ENCODE measurements around the gene PDHX.
"Not testable (repeated sequence)": the region's sequence is repeated elsewhere in the genome, so short reads cannot be mapped to it uniquely, and the experiment has no call there.

PDHX gene

DNA sequence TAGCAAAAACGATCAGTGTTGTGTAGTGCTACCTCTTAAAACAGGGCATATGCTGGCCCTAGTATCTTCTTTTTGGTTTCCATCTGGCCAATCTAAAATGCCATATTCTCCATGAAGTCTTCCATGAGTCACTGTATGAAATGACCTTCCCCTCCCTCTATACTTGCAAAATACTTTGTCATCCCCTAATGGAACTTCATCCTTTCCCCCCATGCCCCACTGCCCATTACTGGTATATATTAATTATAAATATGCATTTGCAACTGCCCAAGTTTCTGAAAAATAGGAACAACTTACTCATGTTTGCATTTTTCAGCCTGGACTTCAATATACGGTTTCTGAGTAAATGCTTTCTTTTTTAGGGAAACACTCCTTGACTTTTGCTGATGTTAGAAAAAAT, 4.7 kb upstream of the PDHX start:
- no peak for DNase-seq (ENCODE audit: low spot score)

DNA sequence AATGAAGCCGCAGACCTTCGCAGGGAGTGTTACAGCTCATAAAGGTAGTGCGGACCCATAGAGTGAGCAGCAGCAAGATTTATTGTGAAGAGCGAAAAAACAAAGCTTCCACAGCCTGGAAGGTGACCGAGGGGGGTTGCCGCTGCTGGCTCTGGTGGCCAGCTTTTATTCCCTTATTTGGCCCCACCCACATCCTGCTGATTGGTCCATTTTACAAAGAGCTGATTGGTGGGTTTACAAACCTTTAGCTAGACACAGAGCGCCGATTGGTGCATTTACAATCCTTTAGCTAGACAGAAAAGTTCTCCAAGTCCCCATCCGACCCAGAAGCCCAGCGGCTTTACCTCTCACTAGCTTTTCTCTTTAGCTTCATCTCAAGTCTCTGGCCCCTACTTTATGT, 2.9 kb upstream of the PDHX start:
- not testable (repeated sequence) for DNase-seq (ENCODE audit: low spot score)

DNA sequence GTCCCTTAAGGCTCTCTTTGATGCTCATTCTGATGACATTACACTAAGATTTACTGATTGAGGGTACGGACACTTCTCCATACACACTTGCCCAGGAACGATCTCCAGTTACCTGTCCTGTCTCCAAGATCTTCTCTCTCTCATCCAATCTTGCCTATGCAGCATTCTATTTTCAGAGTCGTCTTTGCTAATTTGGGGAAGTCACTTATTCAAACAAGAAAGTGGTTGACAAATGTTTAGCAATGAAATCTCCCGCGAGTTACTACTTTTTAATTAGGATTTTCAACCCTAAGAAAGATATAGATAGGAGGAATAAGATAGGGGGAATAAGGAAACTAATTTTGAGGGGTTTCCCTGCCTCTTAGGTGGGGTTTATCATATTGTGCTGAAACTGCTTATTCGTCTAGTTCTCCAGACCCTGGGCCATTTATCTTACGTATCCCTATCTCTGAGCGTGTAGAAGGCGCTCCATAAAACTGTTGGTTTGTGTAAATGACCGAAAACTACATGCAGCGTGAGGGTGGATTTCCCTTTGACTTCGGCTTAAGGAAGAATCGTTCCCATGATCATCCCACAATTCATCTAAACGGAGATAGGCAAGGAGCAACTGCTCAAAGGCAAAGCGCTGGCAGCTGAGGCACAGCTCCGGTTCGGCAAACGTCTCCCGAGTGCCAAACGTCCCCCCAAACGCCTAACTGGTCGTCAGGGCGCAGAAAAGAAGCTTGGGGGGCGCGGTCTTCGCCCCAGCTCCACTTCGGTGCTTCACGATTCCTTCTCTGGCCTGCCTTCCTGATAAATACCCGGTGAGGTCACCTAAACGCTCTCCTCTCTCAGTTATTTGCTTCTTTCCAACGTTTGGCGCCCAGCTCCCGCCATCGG, 1.0 kb upstream of the PDHX start:
- DNase-seq (ENCODE audit: low spot score): peak; percentile 13

DNA sequence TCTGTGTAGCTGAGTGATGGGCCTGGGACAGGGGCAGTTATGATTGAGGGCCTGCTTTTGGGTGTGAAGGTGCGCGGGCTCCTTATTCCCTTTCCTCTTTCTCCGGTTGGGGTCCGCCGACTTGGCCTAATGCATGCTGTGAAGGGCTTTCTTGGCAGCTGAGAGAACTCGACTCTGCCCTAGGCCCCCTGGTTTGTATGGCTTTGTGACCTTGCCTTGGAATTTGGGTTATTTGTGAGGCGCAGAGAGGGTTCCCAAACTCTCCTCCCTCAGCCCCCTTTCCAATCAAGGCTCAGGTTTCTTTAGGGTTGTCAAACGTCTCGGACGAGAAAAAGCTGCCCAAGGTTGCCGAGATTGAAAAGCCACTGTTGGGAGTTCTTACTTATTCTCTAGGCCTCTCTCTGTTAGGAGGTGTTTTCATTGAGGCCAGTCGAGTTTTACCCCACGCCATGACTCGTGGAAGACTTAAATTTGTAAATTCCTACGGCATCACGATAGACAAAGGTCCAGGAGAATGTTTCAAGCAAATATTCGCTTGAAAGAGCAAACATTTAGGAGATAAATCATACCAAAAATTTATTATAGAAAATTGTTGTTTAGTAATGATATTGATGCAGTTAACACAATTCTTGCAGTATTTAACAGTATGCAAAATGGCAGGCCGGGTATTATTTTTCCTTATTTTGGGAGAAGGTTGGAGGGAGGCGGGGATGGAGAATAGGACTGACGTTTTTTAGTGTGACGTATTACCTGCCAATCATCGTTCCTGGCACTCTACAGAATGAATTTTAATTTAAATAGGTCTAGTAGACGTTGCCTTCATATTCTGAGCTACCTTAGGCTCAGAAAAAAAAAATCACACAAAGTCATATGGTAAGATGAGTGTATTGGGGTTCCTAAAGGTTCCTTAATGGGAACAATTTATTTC, 689 bp downstream of the PDHX start:
- DNase-seq (ENCODE audit: low spot score): no peak

DNA sequence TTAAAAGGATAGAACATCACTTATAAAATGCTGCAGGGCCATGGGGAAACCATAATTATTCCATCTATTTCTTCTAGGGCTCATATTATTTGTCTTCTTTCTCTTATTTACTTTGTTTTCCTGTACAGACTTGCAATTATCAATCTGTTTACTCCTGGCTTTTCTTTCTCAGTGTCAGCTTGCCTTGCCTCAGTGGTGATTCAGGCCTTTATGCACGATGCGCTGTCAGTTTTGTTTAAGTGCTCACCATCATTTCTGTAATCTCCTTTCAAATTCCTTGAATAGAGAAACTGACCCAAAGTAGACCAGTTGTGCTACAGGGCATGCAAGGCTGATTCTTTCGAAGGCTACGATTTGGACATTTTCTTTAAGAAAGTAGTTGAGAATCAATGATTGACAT, 4.7 kb downstream of the PDHX start:
- no peak for DNase-seq (ENCODE audit: low spot score)

DNA sequence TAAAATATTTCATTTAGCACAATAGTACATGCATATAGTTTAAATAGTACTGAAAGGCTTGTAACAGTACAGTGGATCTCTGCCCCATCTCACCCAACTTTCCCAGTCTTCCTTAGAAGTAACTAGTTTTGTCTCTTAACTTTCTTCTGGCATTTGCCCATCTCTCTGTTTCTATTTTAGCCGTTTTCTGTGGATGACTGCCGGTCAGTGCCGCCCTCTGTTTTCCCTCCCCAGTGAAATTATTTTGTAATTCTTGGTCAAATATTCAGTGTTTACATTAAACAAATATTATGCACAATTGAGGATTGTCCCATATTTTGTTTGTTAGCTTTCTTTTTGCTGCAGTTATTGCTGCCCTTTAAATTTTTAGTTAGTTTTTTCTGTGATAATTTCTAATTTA, 8.3 kb downstream of the PDHX start:
- DNase-seq (ENCODE audit: low spot score): no peak

DNA sequence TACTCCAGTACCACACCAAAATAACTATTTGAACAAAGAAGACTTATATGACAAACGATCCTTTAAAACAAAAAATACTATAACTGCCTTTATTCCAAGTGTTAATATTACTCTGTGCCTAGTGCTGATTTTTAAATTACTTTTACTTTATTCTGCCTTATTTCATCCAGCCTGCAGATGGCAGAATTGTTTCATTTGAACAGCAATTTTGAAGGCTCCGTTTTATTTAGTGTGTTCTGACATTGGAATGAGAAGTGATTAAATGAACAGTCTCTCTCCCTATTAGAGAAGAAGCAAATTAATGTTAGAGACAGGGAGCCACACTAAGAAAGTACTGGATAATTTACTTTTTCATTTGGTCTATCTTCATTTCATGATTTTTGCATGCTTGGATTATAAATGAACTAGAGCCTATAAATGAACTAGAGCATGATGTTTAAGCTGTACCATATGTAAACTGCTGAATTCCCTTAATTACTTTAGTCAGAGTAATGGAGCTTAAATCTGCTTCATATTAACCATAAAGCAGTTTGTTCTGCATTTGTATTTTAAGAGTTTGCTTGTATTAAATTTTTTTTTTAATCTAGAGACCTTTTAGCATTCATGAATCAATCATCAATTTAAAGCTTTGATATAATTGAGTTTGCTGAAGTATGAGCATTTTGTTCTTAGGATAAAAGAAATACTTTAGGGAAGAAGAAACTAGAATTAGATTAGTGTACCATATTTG, 9.8 kb downstream of the PDHX start:
- DNase-seq (ENCODE audit: low spot score): peak; percentile 51

DNA sequence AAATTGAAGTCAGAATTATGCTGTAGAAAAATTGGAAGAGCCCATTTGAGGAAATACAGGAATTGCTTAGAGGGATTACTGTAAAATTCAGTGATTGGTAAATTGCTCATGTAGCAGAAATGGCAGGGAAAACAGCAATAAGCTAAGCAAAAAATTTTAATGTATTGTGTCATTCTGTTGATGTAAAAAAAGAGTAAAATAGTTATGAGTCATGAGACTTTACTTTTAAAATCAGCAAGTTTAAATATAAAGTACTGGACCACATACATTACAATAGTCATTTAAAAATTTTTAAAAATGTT, 10.4 kb downstream of the PDHX start:
- no peak for DNase-seq (ENCODE audit: low spot score)

DNA sequence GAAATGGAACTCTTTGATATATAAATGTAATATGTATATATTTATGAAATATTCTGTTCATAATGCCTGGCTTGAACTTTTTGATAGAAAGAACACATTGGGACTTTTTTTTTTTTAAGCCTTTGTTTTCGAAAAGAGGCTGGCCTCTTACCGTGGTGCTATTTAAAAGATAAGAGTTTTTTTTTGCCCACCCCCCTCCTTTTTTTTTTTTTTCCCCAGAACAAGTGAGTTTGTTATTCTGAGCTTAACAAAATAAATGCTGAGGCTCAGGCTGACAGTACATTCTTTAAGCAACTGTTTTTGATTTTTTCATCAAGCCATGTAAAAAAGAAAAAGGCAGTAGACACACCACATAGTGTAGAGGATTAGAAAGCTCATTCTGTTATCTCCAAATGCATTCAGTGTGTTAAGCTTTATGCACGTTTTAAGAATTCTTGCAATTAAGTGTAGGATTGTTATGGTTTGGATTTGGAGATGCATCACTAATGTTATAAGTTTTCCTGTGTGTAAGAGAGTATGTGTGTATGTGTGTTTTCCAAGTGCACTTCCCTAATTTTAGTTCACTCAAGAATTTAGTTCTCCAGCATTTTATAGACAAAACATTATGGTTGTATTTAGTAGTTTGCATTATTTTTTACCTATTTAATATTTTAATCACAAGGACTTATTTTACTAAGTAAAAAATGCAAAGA, 12.0 kb downstream of the PDHX start:
- no peak for DNase-seq (ENCODE audit: low spot score)

DNA sequence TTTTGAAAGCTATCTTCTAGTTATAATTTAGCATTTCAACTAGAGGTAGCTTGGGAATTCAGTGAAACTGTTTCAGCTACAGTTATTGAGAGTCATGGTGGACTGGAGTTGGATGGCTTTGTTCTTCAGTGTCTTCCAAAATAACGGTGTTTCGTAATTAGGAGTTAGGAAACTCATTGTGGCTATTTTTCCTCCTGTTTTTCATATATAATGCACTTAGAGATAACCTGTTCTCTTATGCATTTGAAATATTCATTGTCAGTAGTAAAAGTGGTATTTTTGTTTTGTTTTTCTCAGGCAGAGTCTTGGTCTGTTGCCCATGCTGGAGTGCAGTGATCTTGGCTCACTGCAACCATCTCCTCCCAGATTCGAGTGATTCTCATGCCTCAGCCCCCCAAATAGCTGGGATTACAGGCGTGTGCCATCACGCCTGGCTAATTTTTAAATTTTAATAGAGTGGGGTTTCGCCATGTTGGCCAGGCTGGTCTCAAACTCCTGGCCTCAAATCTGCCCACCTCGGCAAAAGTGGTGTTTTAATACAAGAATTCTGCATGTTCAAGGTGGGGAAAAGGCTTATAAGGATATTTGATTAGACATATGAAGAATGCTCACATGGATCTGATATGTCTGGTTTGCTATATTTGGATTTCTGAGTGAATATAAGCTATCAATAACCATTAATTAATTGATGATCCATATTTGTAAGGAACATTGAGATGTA, 12.7 kb downstream of the PDHX start:
- no peak for DNase-seq (ENCODE audit: low spot score)

DNA sequence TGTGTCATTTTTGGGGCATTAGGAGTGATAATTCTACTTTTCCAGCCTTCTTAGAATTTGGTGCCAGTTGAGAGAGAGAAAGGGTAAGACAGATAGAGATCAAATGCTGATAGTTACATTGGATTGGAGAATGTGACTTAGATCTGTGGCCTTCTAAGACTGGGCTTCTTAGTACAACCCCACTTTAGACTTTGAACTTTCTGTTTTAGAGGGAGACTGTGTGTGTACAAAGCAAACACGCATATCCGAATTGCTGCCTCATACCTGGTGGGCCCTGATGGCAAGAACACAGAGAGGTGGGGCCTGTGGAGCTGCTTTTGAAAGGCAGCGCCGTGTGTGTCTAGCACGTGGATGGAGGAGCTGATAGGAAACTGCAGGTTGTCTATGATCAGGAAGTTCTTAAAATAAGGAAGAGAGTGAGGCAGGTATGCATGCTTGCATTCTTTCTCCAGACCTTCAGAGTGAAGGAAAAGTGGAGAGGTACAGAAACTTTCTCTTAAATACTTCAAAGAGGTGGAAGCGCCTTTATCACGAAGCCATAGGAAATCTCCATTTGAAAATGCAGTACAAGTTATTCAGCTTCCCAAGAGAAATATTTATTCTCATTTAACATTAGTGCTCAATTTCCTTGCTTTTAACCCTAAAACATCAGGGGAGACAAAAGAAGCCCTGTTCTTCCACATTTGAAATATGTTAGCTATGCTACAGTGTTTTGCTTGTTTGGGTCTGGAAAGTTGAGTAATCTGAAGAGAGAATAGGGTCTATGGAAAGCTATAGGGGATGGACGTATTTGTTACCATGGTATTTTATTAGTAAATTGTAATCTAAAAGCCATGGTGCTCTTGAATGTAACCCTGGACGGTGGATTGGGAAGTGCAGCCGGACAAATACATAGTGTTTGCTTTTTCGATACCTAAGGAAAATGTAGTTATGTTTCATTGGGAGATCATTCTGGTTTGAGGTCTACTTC, 13.7 kb downstream of the PDHX start:
- peak; percentile 67 for DNase-seq (ENCODE audit: low spot score)

DNA sequence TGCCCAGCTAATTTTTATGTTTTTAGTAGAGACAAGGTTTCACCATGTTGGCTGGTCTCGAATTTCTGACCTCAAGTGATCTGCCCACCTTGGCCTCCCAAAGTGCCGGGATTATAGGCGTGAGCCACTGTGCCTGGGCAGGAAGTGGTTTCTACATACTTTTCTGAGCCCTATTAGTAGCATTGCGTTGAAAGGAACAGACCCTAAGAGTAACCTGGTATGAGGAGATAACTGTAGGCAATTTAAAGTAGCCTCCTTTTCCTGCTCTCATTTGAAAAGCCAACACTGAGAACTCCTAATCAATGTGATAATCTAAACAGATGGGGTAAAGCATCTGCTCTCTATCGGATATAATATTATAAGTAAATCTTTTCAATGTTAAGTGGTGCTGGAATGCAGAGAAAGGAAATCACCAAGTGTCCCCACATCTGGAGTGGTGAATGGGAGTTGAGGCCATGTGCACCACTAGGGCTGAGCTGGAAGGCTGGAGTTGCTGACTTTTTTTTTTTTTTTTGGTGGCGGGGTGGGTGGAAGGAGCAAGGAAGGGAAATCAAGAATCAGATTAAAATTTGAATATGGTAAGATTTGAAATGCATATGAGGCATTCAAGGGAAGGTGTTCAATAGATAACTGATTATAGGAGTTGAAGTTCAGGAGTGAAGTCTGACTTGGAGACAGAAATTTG, 20.7 kb downstream of the PDHX start:
- DNase-seq (ENCODE audit: low spot score): no peak

DNA sequence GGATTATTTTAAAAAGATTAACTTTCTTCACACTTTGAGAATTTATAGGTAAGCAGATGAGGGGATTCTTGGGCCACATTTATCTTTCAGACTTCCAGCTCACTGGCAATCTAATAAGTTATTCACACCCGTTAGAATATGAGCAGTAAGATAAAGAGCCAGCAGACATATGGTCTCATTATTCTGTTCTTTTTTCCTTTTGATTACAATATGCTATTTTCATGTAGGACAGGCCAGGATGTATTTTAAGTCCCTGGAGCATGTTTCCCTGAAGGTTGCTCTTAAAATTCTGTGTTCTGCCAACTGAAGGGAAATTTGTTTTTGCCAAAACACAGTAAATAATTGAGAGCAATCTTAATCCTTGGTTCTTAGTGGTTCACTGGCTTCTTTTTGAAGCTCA, 22.2 kb downstream of the PDHX start:
- no peak for DNase-seq (ENCODE audit: low spot score)

DNA sequence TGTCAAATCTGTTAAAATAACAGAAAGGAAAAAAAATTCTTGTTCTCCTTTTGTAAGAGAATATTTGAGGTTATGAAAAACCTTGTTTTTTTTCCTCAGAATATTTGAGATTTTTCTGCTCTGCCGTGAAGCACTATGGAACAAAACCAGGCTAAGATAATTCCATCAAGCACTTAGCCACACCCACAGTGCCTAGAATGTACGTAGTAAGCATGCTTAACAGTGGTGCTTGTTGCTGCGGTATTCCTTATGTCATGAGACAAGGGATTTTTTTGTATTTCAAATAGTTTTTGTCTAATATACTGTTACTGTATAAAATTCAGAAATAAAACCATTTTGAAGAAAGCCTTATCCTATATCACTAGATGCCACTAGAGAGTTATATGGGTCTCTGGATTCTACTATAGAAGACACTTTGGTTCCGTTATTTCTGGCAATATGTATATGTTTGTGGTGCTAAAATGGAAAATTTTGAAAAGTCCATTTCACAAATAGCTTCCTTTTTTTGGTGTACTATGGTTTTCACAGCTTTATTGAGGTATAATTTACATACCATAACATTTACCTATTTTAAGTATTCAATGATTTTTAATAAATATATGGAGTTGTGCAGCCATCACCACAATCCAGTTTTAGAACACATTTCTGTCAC, 23.7 kb downstream of the PDHX start:
- DNase-seq (ENCODE audit: low spot score): no peak

DNA sequence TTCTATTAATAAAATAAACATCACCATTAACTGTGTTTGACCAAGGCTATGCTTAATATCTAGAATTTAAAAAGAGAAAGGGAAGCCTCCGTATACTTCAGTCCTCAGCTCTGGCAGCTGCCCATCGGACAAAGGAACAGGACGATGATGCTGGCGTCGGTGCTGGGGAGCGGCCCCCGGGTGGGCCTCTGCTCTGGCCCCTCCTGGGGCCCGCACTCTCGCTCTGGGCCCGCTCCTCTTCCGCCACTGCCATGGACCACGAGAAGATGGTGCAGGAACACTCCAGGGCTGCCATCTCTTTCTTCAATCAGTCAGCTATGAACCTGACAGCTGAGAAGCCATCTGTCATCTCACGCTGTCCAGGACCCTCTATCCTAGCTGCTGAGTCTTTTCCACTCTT, 25.3 kb downstream of the PDHX start:
- no peak for DNase-seq (ENCODE audit: low spot score)

DNA sequence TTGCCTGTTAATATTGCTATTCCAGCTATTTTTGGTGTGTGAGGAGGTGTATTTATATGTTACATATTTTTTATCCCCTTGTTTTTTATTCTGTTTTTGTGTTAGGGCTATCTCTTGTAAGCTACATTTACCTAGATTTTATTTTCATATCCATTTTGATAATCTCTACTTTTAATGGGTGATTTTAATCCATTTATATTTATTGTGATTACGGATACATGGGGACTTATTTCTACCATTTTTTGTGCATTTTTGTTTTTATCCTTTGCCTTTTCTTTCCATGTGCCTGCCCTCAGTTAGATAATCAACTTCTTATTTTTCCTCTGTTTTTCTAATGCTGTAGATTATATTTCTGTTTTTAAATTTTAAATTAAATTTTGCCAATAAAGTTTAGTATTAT, 28.3 kb downstream of the PDHX start:
- DNase-seq (ENCODE audit: low spot score): no peak

DNA sequence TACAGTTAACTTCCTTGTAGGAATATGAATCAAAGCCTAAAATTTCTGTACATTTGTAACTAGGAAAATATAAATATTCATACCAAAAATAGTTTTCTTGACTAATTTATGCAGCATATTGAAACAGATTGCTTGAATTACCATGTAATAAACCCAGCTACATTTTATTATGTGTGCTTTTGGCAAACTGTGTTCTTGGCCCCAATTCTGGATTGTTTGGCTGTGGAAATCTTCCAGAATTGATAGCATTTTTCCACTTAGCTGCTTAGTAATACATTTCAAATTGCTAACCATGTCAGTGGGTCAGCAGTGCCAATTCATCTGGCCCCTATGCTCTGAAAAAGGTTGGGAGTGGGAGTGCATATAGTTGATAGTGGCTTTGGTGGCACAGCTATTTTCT, 32.3 kb downstream of the PDHX start:
- DNase-seq (ENCODE audit: low spot score): no peak

DNA sequence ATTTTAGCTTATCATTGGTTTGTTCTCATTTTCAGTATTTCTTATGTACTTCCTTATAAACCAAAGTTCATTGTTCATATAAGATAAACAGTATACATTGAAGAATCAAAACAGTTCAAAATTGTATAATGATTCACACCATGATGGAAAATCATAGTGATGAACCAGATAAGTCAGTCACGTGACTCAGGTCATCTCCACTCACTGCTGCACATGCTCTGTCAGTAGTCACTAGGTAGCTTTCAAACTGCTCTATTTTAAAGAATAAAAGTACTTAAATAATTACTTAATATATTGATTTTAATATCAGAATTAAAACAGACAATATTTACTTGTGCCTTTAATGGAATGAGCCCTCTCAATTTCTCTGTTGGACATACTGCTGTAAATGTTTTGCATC, 37.5 kb downstream of the PDHX start:
- DNase-seq (ENCODE audit: low spot score): no peak

DNA sequence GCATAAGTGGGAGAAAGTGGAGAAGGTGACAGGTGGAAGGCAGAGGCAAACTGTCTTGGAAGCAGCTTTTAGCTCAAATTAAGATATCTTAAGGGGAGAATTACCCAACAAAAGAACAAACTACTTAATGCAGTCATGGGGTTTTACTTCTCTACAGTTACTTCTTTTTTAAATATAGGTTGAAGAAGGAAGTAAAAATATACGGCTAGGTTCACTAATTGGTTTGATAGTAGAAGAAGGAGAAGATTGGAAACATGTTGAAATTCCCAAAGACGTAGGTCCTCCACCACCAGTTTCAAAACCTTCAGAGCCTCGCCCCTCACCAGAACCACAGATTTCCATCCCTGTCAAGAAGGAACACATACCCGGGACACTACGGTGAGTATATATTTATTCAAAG, 40.8 kb downstream of the PDHX start:
- no peak for DNase-seq (ENCODE audit: low spot score)
